ENCODE measurements around the gene PRKCA.

Gene PRKCA

GRCh38 chr17:66436631-66437030, 134.2 kb downstream of the PRKCA start:
- no peak overlapping the region for H3K4me3 ChIP-seq (replicated peaks; ENCODE audit: low read depth, low read length)
- DNase-seq (ENCODE audit: low read depth), result no peak
- TF ChIP-seq CTCF (IDR thresholded peaks at IDR 0.05; ENCODE audit: low read length, missing control alignments), result no peak

- DNase-seq (ENCODE audit: low read depth), result peak; percentile 31
- no peak overlapping the region for H3K4me3 ChIP-seq (replicated peaks; ENCODE audit: low read depth, low read length)
- no peak for TF ChIP-seq CTCF (IDR thresholded peaks at IDR 0.05; ENCODE audit: low read length, missing control alignments)
Measured at GRCh38 chr17:66437476-66438026, 135.1 kb downstream of the PRKCA start.

GRCh38 chr17:66438101-66438500, 135.7 kb downstream of the PRKCA start:
- no peak overlapping the region for H3K4me3 ChIP-seq (replicated peaks; ENCODE audit: low read depth, low read length)
- TF ChIP-seq CTCF (IDR thresholded peaks at IDR 0.05; ENCODE audit: low read length, missing control alignments), result no peak
- no peak for DNase-seq (ENCODE audit: low read depth)

GRCh38 chr17:66441101-66441661, 138.8 kb downstream of the PRKCA start:
- TF ChIP-seq CTCF (IDR thresholded peaks at IDR 0.05; ENCODE audit: low read length, missing control alignments), result no peak
- DNase-seq (ENCODE audit: low read depth), result no peak
- H3K4me3 ChIP-seq (replicated peaks; ENCODE audit: low read depth, low read length), result no peak overlapping the region

- no peak for TF ChIP-seq CTCF (IDR thresholded peaks at IDR 0.05; ENCODE audit: low read length, missing control alignments)
- DNase-seq (ENCODE audit: low read depth), result no peak
- no peak overlapping the region for H3K4me3 ChIP-seq (replicated peaks; ENCODE audit: low read depth, low read length)
Measured at GRCh38 chr17:66443166-66443565, 140.8 kb downstream of the PRKCA start.

GRCh38 chr17:66443606-66444005, 141.2 kb downstream of the PRKCA start:
- H3K4me3 ChIP-seq (replicated peaks; ENCODE audit: low read depth, low read length), result no peak overlapping the region
- no peak for DNase-seq (ENCODE audit: low read depth)
- TF ChIP-seq CTCF (IDR thresholded peaks at IDR 0.05; ENCODE audit: low read length, missing control alignments), result no peak

- H3K4me3 ChIP-seq (replicated peaks; ENCODE audit: low read depth, low read length), result no peak overlapping the region
- TF ChIP-seq CTCF (IDR thresholded peaks at IDR 0.05; ENCODE audit: low read length, missing control alignments), result no peak
- no peak for DNase-seq (ENCODE audit: low read depth)
Measured at GRCh38 chr17:66444031-66444430, 141.6 kb downstream of the PRKCA start.
